ENCODE data around the gene DCLK1. TPM values are rescaled to one million over a fixed set of nuclear protein-coding genes. Genes with fewer than 3 reads are reported as not detected.

The DCLK1 gene
- total RNA-seq, 5 donors from 2014 or later (not counting 1 experiment from before 2014, with no cell fraction given): 0.03 to 0.09 TPM; not detected in 3

DNA sequence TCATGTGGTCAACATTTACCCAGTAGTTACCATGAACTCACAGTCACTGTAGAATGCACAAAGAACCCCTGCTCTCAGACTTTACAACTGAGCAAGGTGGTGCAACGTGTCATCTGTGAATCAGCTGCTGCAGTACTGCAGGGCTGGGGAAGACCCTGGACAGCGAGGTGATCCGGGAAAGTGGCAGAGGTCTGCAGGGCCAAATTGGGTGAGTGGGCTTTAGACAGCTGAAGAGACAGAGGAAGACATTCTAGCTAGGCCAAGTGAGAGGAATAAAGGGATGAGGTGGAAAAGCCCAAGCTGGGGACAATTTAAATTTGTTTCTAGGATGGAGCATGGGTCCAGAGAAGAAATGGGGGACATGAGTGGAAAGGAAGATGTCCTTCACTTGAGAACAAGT lies 270.5 kb downstream of the DCLK1 start:
- ChIA-PET POLR2A (no interaction called here), CTCF (no interaction called here)
- no peaks in the 10 kb centered on the region for H3K36me3 ChIP-seq (ENCODE audit: control insufficient read depth in 2 of 2, extremely low read depth in 1 of 2, insufficient read depth in 1 of 2, low read length in 1 of 2)
- peaks cover 8 to 22% of the 10 kb centered on the region in 2 donors for H3K27me3 Mint-ChIP-seq
- H3K27me3 ChIP-seq (replicated peaks in 1 of 2; ENCODE audit: control insufficient read depth in 2 of 2, extremely low read depth in 1 of 2, insufficient read depth in 2 of 2, low read length in 1 of 2): peaks cover 0 to under 1% of the 10 kb centered on the region in 2 experiments
- H3K4me3 ChIP-seq (ENCODE audit: control insufficient read depth in 1 of 2, extremely low read depth in 1 of 2, low read length in 1 of 2): no peak overlapping the region
- H3K27ac Mint-ChIP-seq: no peak overlapping the region
- DNase-seq: no peak
- no peaks in the 10 kb centered on the region for H3K36me3 Mint-ChIP-seq
- no peak overlapping the region for H3K4me3 Mint-ChIP-seq
- H3K4me1 Mint-ChIP-seq: no peaks in the 10 kb centered on the region
- H3K9me3 Mint-ChIP-seq: peaks cover 3 to 10% (median 5%) of the 10 kb centered on the region in 3 donors
- H3K9me3 ChIP-seq: no peaks in the 10 kb centered on the region
- 71% methylated on average over 3 of the region's 3 CpGs for WGBS (ENCODE audit: insufficient coverage)
- no peaks in the 10 kb centered on the region for H3K4me1 ChIP-seq (ENCODE audit: control insufficient read depth in 1 of 2, extremely low read depth in 1 of 2, insufficient read depth in 2 of 2, low read length in 2 of 2)
- H3K27ac ChIP-seq (ENCODE audit: low read length): no peak overlapping the region
- ATAC-seq (replicated peaks in 1 of 4): no peak

DNA sequence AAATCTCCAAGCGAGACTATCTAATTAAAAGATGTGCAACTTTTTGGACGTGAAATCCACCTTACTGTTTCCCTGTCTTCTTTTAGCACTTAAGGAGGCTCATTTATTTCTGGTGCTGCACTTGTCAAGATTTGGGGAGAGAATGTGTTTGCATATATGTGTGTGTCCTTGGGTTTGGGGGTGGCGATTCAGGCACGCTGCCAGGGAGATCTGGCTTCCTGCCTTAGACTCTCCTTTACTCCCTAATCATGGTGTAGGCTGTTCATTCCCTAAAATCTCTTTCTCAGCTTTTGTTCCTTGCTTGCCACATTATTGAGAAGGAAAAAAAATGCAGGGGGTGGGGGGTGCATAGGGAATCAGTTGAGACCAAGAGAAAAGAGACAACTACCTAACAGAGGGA lies 271.2 kb downstream of the DCLK1 start:
- DNase-seq (no peak), ATAC-seq (replicated peaks in 1 of 4) (no peak)
- H3K9me3 Mint-ChIP-seq: peaks cover 3 to 10% (median 5%) of the 10 kb centered on the region in 3 donors
- Histone ChIP-seq H3K27me3 (replicated peaks in 1 of 2; ENCODE audit: control insufficient read depth in 2 of 2, extremely low read depth in 1 of 2, insufficient read depth in 2 of 2, low read length in 1 of 2) (peaks cover 4 to 6% of the 10 kb centered on the region in 2 experiments), H3K9me3 (no peaks in the 10 kb centered on the region), H3K36me3 (ENCODE audit: control insufficient read depth in 2 of 2, extremely low read depth in 1 of 2, insufficient read depth in 1 of 2, low read length in 1 of 2) (no peaks in the 10 kb centered on the region), H3K27ac (ENCODE audit: low read length) (no peak overlapping the region), H3K4me1 (ENCODE audit: control insufficient read depth in 1 of 2, extremely low read depth in 1 of 2, insufficient read depth in 2 of 2, low read length in 2 of 2) (no peaks in the 10 kb centered on the region), H3K4me3 (ENCODE audit: control insufficient read depth in 1 of 2, extremely low read depth in 1 of 2, low read length in 1 of 2) (no peak overlapping the region)
- H3K36me3 Mint-ChIP-seq: no peaks in the 10 kb centered on the region
- no peaks in the 10 kb centered on the region for H3K4me1 Mint-ChIP-seq
- no peak overlapping the region for H3K27ac Mint-ChIP-seq
- H3K27me3 Mint-ChIP-seq: peaks cover 12 to 23% of the 10 kb centered on the region in 2 donors
- no CpG with 5 or more reads among the region's 4 CpGs for WGBS (ENCODE audit: insufficient coverage)
- CTCF ChIA-PET: no interaction called here
- POLR2A ChIA-PET: no interaction called here
- no peak overlapping the region for H3K4me3 Mint-ChIP-seq

DNA sequence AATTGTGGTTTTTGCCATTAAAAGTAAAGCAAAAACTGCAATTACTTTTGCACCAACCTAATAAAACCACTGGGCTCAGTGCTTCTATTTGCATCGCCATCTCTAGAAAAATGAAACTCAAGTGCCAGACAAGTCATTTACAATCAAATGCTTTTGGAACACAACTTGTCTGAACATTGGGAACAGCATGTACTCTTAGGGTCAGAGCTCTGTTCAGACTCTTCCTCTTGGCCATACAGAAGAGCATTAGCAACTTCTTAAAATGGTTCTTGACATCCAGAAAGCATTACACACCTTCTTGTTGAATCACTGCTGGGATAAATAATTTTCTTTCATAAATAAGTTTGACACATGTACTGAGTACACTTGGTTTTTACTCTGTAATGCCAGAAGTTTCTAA lies 272.5 kb downstream of the DCLK1 start:
- H3K27ac ChIP-seq (ENCODE audit: low read length): no peak overlapping the region
- H3K4me1 Mint-ChIP-seq: no peaks in the 10 kb centered on the region
- H3K4me1 ChIP-seq (ENCODE audit: control insufficient read depth in 1 of 2, extremely low read depth in 1 of 2, insufficient read depth in 2 of 2, low read length in 2 of 2): no peaks in the 10 kb centered on the region
- no peaks in the 10 kb centered on the region for H3K9me3 ChIP-seq
- ATAC-seq (replicated peaks in 1 of 4) (no peak), DNase-seq (no peak)
- H3K27me3 ChIP-seq (replicated peaks in 1 of 2; ENCODE audit: control insufficient read depth in 2 of 2, extremely low read depth in 1 of 2, insufficient read depth in 2 of 2, low read length in 1 of 2): peaks cover 4 to 7% of the 10 kb centered on the region in 2 experiments
- H3K4me3 Mint-ChIP-seq: no peak overlapping the region
- no peaks in the 10 kb centered on the region for H3K36me3 ChIP-seq (ENCODE audit: control insufficient read depth in 2 of 2, extremely low read depth in 1 of 2, insufficient read depth in 1 of 2, low read length in 1 of 2)
- H3K4me3 ChIP-seq (ENCODE audit: control insufficient read depth in 1 of 2, extremely low read depth in 1 of 2, low read length in 1 of 2): no peak overlapping the region
- no peaks in the 10 kb centered on the region for H3K36me3 Mint-ChIP-seq
- 71% methylated on average over 1 of the region's 1 CpG for WGBS (ENCODE audit: insufficient coverage)
- peaks cover 3 to 10% (median 5%) of the 10 kb centered on the region in 3 donors for H3K9me3 Mint-ChIP-seq
- ChIA-PET POLR2A (no interaction called here), CTCF (no interaction called here)
- H3K27ac Mint-ChIP-seq: no peak overlapping the region
- peaks cover 18 to 35% of the 10 kb centered on the region in 2 donors for H3K27me3 Mint-ChIP-seq

DNA sequence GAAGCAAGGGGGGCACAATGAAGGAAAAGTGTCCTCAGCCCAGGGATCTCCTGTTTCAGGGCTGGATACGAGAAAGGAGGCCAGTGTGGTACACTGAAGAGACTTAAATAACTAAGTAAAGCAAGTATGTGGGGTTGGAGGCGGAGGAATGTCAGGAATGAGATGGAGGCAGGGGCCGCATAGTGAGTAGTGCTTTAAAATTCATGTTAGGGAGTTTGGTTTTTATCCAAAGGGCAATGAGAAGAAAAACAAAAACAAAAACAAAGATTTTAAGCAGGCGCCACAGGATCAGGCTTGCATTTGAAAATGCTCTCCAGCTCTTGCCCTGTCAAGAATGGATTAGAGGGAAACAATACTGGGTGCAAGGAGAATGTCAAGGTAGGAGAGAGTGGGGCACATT lies 273.4 kb downstream of the DCLK1 start:
- H3K36me3 ChIP-seq (ENCODE audit: control insufficient read depth in 2 of 2, extremely low read depth in 1 of 2, insufficient read depth in 1 of 2, low read length in 1 of 2): no peaks in the 10 kb centered on the region
- Mint-ChIP-seq H3K27me3 (peaks cover 18 to 36% of the 10 kb centered on the region in 2 donors), H3K4me3 (no peak overlapping the region), H3K9me3 (peaks cover 3 to 10% (median 5%) of the 10 kb centered on the region in 3 donors), H3K36me3 (no peaks in the 10 kb centered on the region), H3K4me1 (no peaks in the 10 kb centered on the region), H3K27ac (no peak overlapping the region)
- H3K27me3 ChIP-seq (replicated peaks in 1 of 2; ENCODE audit: control insufficient read depth in 2 of 2, extremely low read depth in 1 of 2, insufficient read depth in 2 of 2, low read length in 1 of 2): peaks cover 4 to 7% of the 10 kb centered on the region in 2 experiments
- ATAC-seq (replicated peaks in 1 of 4) (no peak), DNase-seq (no peak)
- no peaks in the 10 kb centered on the region for H3K9me3 ChIP-seq
- ChIA-PET POLR2A (no interaction called here), CTCF (no interaction called here)
- no peak overlapping the region for H3K4me3 ChIP-seq (ENCODE audit: control insufficient read depth in 1 of 2, extremely low read depth in 1 of 2, low read length in 1 of 2)
- H3K4me1 ChIP-seq (ENCODE audit: control insufficient read depth in 1 of 2, extremely low read depth in 1 of 2, insufficient read depth in 2 of 2, low read length in 2 of 2): no peaks in the 10 kb centered on the region
- WGBS (ENCODE audit: insufficient coverage): 57% methylated on average over 4 of the region's 4 CpGs
- H3K27ac ChIP-seq (ENCODE audit: low read length): no peak overlapping the region

DNA sequence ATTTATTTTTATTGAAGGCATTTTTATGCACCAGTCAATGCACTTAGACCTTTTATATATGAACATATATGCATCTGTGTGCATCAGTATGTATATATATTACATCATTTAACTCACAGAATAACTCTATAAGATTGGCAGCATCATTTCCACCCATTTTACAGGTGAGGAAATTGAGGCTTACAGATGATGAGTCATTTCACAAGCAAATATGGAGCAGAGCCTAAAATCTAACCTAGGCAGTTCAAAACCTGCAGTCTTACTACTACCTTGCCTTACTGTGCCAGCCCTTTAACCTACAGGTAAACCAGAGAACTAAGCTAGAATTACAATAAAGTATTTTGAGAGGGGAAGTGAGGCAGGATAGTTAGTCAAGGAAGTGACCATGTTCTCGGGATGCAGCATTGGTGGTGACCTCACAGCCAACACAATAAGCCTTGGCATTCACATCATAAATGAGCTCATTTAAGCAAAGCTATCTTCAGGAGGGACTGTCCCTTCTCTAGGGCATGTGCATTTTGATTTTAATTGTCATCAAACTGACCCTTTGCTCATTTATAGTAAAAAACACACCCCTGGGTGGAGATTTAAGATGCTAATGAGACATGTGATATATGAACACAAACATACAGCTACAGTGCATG lies 274.3 kb downstream of the DCLK1 start:
- H3K4me3 ChIP-seq (ENCODE audit: control insufficient read depth in 1 of 2, extremely low read depth in 1 of 2, low read length in 1 of 2): no peak overlapping the region
- H3K27ac ChIP-seq (ENCODE audit: low read length): no peak overlapping the region

DNA sequence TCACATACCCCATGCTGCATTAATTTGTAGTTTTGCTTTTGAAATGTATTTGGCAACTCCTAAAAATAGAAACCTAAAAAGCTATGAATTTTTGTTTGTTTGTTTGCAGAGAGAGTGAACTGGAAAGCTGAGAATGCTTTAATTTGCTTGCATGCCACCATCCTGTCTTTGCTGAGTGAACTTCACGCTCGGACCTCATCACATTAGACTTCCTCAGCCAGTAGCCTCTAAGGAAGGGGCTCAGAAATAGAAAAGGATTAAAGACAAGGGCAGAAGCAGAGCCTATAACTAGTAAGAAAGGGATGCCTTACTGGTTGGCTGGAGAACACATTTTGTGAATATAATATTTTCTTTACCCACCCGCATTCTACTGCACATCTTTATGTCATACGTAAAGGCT lies 275.1 kb downstream of the DCLK1 start:
- H3K9me3 Mint-ChIP-seq: peaks cover 0 to 10% (median 4%) of the 10 kb centered on the region in 3 donors
- ChIA-PET CTCF (interaction anchor here in 1 of 2 donors (0.8 kb wide), 1 partner anchor 1541 kb away, joined by 3 read pairs; no protein-coding TSS in a partner anchor), POLR2A (no interaction called here)

More for the DNA sequence above, 274.3 kb downstream of the DCLK1 start:
- no peaks in the 10 kb centered on the region for H3K4me1 Mint-ChIP-seq
- no peak overlapping the region for H3K4me3 Mint-ChIP-seq
- DNase-seq (no peak), ATAC-seq (replicated peaks in 1 of 4) (no peak)
- H3K27me3 Mint-ChIP-seq: peaks cover 18 to 36% of the 10 kb centered on the region in 2 donors
- WGBS (ENCODE audit: insufficient coverage): no CpG with 5 or more reads among the region's 1 CpG
- Histone ChIP-seq H3K36me3 (ENCODE audit: control insufficient read depth in 2 of 2, extremely low read depth in 1 of 2, insufficient read depth in 1 of 2, low read length in 1 of 2) (no peaks in the 10 kb centered on the region), H3K9me3 (no peaks in the 10 kb centered on the region), H3K4me1 (ENCODE audit: control insufficient read depth in 1 of 2, extremely low read depth in 1 of 2, insufficient read depth in 2 of 2, low read length in 2 of 2) (no peaks in the 10 kb centered on the region), H3K27me3 (replicated peaks in 1 of 2; ENCODE audit: control insufficient read depth in 2 of 2, extremely low read depth in 1 of 2, insufficient read depth in 2 of 2, low read length in 1 of 2) (peaks cover 4 to 7% of the 10 kb centered on the region in 2 experiments)
- POLR2A ChIA-PET: no interaction called here
- no peak overlapping the region for H3K27ac Mint-ChIP-seq
- CTCF ChIA-PET: no interaction called here
- H3K36me3 Mint-ChIP-seq: no peaks in the 10 kb centered on the region
- H3K9me3 Mint-ChIP-seq: peaks cover 0 to 6% (median 0%) of the 10 kb centered on the region in 3 donors

More for the DNA sequence above, 275.1 kb downstream of the DCLK1 start:
- no peaks in the 10 kb centered on the region for H3K4me1 ChIP-seq (ENCODE audit: control insufficient read depth in 1 of 2, extremely low read depth in 1 of 2, insufficient read depth in 2 of 2, low read length in 2 of 2)
- no peaks in the 10 kb centered on the region for H3K9me3 ChIP-seq
- WGBS (ENCODE audit: insufficient coverage): no CpG with 5 or more reads among the region's 4 CpGs
- peaks cover 18 to 36% of the 10 kb centered on the region in 2 donors for H3K27me3 Mint-ChIP-seq
- ATAC-seq (replicated peaks in 1 of 4) (no peak), DNase-seq (no peak)
- no peak overlapping the region for H3K27ac Mint-ChIP-seq
- H3K4me3 ChIP-seq (ENCODE audit: control insufficient read depth in 1 of 2, extremely low read depth in 1 of 2, low read length in 1 of 2): no peak overlapping the region
- no peak overlapping the region for H3K27ac ChIP-seq (ENCODE audit: low read length)
- no peak overlapping the region for H3K4me3 Mint-ChIP-seq
- no peaks in the 10 kb centered on the region for H3K4me1 Mint-ChIP-seq
- peaks cover 4 to 7% of the 10 kb centered on the region in 2 experiments for H3K27me3 ChIP-seq (replicated peaks in 1 of 2; ENCODE audit: control insufficient read depth in 2 of 2, extremely low read depth in 1 of 2, insufficient read depth in 2 of 2, low read length in 1 of 2)
- no peaks in the 10 kb centered on the region for H3K36me3 ChIP-seq (ENCODE audit: control insufficient read depth in 2 of 2, extremely low read depth in 1 of 2, insufficient read depth in 1 of 2, low read length in 1 of 2)
- H3K36me3 Mint-ChIP-seq: no peaks in the 10 kb centered on the region
